Endothelial cell of umbilical vein (primary cell): ENCODE data around the gene CEACAM1.

Source experiments
- EZH2 ChIP-seq: IDR thresholded peaks from 2 replicates; pipeline ENCODE4 v1.6.1; 2012; ENCODE audit warnings: borderline replicate concordance, low read depth, mild to moderate bottlenecking, moderate library complexity, low read length, inconsistent platforms; ENCODE audit not compliant: severe bottlenecking
- GATA2 ChIP-seq: IDR thresholded peaks from 2 replicates; pipeline ENCODE4 v1.7.0; 2011; ENCODE audit warnings: low read depth, mild to moderate bottlenecking, moderate library complexity, mixed read lengths, low read length; ENCODE audit not compliant: insufficient read length, insufficient read depth
- JUN ChIP-seq: IDR thresholded peaks from 2 replicates; pipeline ENCODE4 v1.6.1; 2011; ENCODE audit warnings: borderline replicate concordance, low read depth; ENCODE audit not compliant: insufficient read length, insufficient read depth
- POLR2A ChIP-seq: IDR thresholded peaks from 2 replicates; pipeline ENCODE4 v1.6.1; 2012; ENCODE audit warnings: low read depth, mild to moderate bottlenecking, control low read depth, low read length
- TF ChIP-seq, protein P1 (sequence below), 2 donors: IDR thresholded peaks; 1 replicate in 1 of 2; 2 replicates in 1 of 2; pipeline ENCODE4 v1.5.1; 2011; ENCODE audit warnings: low read length in 2 of 2, mild to moderate bottlenecking in 2 of 2, moderate library complexity in 2 of 2, control low read depth in 1 of 2, inconsistent platforms in 1 of 2, low read depth in 1 of 2; ENCODE audit not compliant: insufficient read depth in 1 of 2; ENCODE audit errors: extremely low read depth in 1 of 2
- TF ChIP-seq, protein P2 (sequence below): IDR thresholded peaks from 2 replicates; pipeline ENCODE4 v1.6.1; 2011; ENCODE audit not compliant: insufficient read depth, insufficient read length

DNA sequence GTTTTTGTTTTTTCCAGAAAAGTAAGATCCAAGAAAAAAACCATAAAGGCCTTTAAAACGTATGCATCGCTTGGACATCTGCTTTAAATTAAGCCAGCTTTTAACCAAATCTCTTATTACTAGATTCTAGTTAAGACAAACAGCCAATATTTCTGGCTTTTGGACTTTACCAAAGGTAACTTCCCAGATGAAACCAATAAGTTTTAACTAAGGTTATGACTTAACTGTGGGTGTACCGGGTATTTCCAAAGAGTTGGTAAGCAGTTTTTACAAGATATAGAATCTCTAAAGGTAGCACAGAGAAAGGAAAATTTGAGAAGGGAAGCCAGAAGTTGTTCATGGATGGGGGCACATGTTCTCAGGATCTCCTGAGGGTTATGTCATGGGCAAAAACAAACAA, 34.0 kb downstream of the CEACAM1 start:
- TF ChIP-seq POLR2A (no peak), GATA2 (no peak), EZH2 (no peak), JUN (no peak)
- TF ChIP-seq, protein P1, sequence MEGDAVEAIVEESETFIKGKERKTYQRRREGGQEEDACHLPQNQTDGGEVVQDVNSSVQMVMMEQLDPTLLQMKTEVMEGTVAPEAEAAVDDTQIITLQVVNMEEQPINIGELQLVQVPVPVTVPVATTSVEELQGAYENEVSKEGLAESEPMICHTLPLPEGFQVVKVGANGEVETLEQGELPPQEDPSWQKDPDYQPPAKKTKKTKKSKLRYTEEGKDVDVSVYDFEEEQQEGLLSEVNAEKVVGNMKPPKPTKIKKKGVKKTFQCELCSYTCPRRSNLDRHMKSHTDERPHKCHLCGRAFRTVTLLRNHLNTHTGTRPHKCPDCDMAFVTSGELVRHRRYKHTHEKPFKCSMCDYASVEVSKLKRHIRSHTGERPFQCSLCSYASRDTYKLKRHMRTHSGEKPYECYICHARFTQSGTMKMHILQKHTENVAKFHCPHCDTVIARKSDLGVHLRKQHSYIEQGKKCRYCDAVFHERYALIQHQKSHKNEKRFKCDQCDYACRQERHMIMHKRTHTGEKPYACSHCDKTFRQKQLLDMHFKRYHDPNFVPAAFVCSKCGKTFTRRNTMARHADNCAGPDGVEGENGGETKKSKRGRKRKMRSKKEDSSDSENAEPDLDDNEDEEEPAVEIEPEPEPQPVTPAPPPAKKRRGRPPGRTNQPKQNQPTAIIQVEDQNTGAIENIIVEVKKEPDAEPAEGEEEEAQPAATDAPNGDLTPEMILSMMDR (IDR thresholded peaks at IDR 0.05; ENCODE audit: extremely low read depth in 1 of 2, insufficient read depth in 1 of 2, low read depth in 1 of 2, low read length in 2 of 2) = no peak
- TF ChIP-seq, protein P2, sequence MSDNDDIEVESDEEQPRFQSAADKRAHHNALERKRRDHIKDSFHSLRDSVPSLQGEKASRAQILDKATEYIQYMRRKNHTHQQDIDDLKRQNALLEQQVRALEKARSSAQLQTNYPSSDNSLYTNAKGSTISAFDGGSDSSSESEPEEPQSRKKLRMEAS = no peak
